Body of pancreas (tissue), 4 donors: ENCODE measurements around the gene RAPGEF5. TPM values are rescaled to one million over a fixed set of nuclear protein-coding genes. Genes with fewer than 3 reads are reported as not detected.
"Not testable (repeated sequence)": the region's sequence is repeated elsewhere in the genome, so short reads cannot be mapped to it uniquely, and the experiment has no call there.

Experiments
- ATAC-seq: fragments of 150-250 bp; one replicate; pipeline ENCODE4 v1.9.1; 2016
- DNase-seq, 4 donors: peaks; one replicate each; pipeline ENCODE4 v3.0.0-alpha.2; 2019
- H3K27ac ChIP-seq, 4 donors: fragments of 200-600 bp; sonication (generic); 1 replicate in 3 of 4; 2 replicates in 1 of 4; pipeline versions ENCODE4 v1.5.1 to v1.6.1; 2016 to 2019; ENCODE audit warnings: mild to moderate bottlenecking in 1 of 4, mixed read lengths in 1 of 4, moderate library complexity in 1 of 4
- H3K27me3 ChIP-seq, 2 donors: fragments of 200-600 bp; sonication (generic); one replicate each; pipeline ENCODE4 v1.6.0; 2016; ENCODE audit warnings: mild to moderate bottlenecking in 1 of 2
- H3K36me3 ChIP-seq, 2 donors: fragments of 200-600 bp; sonication (generic); replicated peaks in 1 of 2; 2 replicates each; pipeline ENCODE4 v1.5.1; 2016; ENCODE audit warnings: low read depth in 2 of 2; ENCODE audit not compliant: insufficient read depth in 1 of 2
- H3K4me1 ChIP-seq: fragments of 200-600 bp; sonication (generic); one replicate; pipeline ENCODE4 v1.6.0; 2016
- H3K4me3 ChIP-seq, 2 donors: fragments of 200-600 bp; sonication (generic); 1 replicate in 1 of 2; 2 replicates in 1 of 2; pipeline ENCODE4 v1.5.1; 2016 to 2019
- H3K9me3 ChIP-seq, 3 donors: fragments of 200-600 bp; sonication (generic); 1 replicate in 2 of 3; 2 replicates in 1 of 3; pipeline ENCODE4 v1.5.1; 2016
- POLR2A ChIP-seq, 3 donors: fragments of 450-650 bp; IDR thresholded peaks; one replicate each; pipeline ENCODE4 v1.6.1; 2016; ENCODE audit warnings: antibody characterized with exemption in 3 of 3, mild to moderate bottlenecking in 2 of 3
- WGBS, 2 donors: methylation state at CpG; one replicate each; pipeline ENCODE4 v1.1.5; 2017; 5-methylcytosine and 5-hydroxymethylcytosine counted together
- intact Hi-C: fragments of 100-400 bp; cut with DNase I; formaldehyde crosslinking; loops from one replicate; pipeline ENCODE4 v1.15.1; 2023
- small RNA-seq: library from RNA; depleted of rRNA; stranded (forward); fragments of <200 nt; gene quantifications from one replicate; pipeline ENCODE3, GENCODE V24; 2016
- total RNA-seq, 2 donors: library from RNA; depleted of rRNA; stranded (reverse); fragments of >200 nt; gene quantifications; one replicate each; pipeline ENCODE4 v1.1.0, GENCODE V29; 2016
- TF ChIP-seq, protein P1 (sequence below), 7 experiments: fragments of 450-650 bp in 4 of 7; fragments of 200-600 bp in 3 of 7; sonication (generic) in 3 of 7; IDR thresholded peaks; one replicate each; pipeline ENCODE4 v1.5.1; 2016 to 2019; ENCODE audit warnings: antibody characterized with exemption in 7 of 7

RAPGEF5 gene
- total RNA-seq, 2 donors from 2014 or later: 68.0 to 151 TPM

DNA sequence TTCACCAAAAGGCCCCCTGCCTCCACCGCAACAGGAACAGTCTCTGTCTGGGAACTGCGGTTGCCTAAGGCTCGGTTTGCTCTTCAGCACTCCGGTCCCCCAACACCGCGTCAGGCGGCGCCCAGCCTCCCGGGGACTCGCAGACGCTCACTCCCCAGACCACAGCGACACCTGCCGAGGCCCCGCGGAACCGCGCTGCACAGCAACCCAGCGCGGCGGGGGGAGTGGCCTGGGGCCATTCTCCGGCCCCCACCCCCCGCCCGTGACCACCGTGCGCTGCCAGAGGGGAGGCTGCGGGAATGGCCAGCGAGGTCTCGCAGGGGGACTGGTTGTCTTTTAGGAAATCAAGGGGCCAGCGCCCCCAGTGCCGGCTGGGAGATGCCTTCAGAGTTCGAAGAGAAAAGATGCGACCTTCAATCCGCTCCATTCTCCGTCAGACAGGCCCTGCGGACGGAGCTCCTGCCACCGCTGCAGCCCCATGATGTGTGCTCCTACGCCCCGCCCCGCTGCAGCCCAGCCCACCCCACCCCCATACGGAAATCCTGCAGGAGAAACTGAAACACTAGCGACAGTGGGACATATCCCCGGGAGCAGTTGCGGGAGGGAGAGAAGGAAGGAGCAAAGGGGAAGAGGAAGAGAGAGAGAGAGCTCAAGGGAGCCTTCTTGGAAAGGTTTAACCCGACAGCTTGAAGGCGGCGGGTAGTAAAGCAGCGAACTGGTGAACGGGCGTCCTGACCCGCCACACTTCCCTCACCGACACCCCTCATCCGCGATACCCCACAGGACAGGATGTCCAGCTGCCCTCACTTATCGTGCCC lies 273.9 kb downstream of the RAPGEF5 start:
- Histone ChIP-seq H3K27me3 (no peaks in the 10 kb centered on the region), H3K36me3 (no peaks in the 10 kb centered on the region), H3K27ac (peak overlapping the region; percentile 80 to 90 (median 84)), H3K9me3 (no peaks in the 10 kb centered on the region), H3K4me1 (peaks cover 13% of the 10 kb centered on the region), H3K4me3 (peak overlapping the region; percentile 31 to 38)
- ATAC-seq (peak; percentile 95), DNase-seq (peak; percentile 88 to 89 (median 88))
- 0% methylated on average over 27 to 55 of the region's 55 CpGs for WGBS, 2 donors
- TF ChIP-seq, protein P1, sequence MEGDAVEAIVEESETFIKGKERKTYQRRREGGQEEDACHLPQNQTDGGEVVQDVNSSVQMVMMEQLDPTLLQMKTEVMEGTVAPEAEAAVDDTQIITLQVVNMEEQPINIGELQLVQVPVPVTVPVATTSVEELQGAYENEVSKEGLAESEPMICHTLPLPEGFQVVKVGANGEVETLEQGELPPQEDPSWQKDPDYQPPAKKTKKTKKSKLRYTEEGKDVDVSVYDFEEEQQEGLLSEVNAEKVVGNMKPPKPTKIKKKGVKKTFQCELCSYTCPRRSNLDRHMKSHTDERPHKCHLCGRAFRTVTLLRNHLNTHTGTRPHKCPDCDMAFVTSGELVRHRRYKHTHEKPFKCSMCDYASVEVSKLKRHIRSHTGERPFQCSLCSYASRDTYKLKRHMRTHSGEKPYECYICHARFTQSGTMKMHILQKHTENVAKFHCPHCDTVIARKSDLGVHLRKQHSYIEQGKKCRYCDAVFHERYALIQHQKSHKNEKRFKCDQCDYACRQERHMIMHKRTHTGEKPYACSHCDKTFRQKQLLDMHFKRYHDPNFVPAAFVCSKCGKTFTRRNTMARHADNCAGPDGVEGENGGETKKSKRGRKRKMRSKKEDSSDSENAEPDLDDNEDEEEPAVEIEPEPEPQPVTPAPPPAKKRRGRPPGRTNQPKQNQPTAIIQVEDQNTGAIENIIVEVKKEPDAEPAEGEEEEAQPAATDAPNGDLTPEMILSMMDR (IDR thresholded peaks at IDR 0.05): peak; percentile 92 to 98 (median 95)
- TF ChIP-seq POLR2A (IDR thresholded peaks at IDR 0.05): peak; percentile 38 to 79 (median 78)
- intact Hi-C loops: no loop called here

DNA sequence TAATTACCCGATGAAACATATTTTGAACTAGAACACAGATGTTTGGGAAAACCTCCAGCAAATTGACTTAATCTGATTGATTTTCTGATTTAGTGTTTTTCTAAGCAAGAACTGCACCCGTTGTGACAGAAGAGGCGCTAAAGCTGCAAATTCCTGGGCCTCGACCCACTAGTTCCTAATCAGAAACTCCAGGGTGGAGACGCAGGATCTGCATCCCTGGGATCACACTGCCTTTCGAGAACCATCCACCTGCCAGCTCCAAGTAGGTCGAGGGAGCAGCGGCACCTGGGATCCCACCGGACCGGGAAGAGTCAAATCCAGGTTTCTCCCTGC lies 274.4 kb downstream of the RAPGEF5 start:
- peak overlapping the region in 1 of 2 donors; percentile 38 for H3K4me3 ChIP-seq
- peak; percentile 22 for ATAC-seq
- H3K27ac ChIP-seq: peak overlapping the region; percentile 80 to 90 (median 84)
- 1 to 2% methylated on average over 10 of the region's 10 CpGs for WGBS, 2 donors
- TF ChIP-seq, protein P1 (IDR thresholded peaks at IDR 0.05): no peak
- H3K9me3 ChIP-seq: no peaks in the 10 kb centered on the region
- peaks cover 13% of the 10 kb centered on the region for H3K4me1 ChIP-seq
- no peaks in the 10 kb centered on the region for H3K36me3 ChIP-seq
- no peak for DNase-seq
- H3K27me3 ChIP-seq: no peaks in the 10 kb centered on the region
- intact Hi-C loops: no loop called here

DNA sequence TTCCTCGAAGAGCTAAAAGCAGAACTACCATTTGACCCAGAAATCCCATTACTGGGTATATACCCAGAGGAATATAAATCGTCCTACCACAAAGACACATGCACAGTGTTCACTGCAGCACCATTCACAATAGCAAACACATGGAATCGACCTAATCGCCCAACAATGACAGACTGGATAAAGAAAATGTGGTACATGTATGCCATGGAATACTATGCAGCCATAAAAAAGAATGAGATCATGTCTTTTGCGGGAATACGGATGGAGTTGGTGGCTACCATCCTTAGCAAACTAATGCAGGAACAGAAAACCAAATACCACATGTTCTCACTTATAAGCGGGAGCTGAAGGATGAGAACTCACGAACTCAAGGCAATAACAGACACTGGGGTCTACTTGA lies 276.7 kb downstream of the RAPGEF5 start:
- intact Hi-C loops, H3K36me3 ChIP-seq, H3K9me3 ChIP-seq, ATAC-seq, H3K4me3 ChIP-seq, DNase-seq, H3K27me3 ChIP-seq, H3K27ac ChIP-seq: not testable (repeated sequence)
- H3K4me1 ChIP-seq: peaks cover 13% of the 10 kb centered on the region
- WGBS, 2 donors: 69 to 83% methylated on average over 8 of the region's 8 CpGs

DNA sequence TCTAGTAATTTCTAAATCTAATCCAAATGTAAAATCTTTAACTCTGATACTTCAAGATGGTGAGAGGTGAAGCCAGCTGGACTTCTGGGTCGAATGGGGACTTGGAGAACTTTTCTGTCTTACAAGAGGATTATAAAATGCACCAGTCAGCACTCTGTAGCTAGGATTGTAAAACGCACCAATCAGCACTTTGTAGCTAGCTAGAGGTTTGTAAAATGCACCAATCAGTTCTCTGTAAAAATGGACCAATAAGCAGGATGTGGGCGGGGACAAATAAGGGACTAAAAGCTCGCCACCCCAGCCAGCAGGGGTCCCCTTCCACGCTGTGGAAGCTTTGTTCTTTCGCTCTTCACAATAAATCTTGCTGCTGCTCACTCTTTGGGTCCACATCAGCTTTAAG lies 278.1 kb downstream of the RAPGEF5 start:
- intact Hi-C loops, H3K9me3 ChIP-seq, H3K27ac ChIP-seq, DNase-seq, H3K4me3 ChIP-seq, ATAC-seq, H3K36me3 ChIP-seq, H3K27me3 ChIP-seq: not testable (repeated sequence)
- WGBS, 2 donors: 76 to 78% methylated on average over 6 of the region's 6 CpGs
- H3K4me1 ChIP-seq: peaks cover 10% of the 10 kb centered on the region

DNA sequence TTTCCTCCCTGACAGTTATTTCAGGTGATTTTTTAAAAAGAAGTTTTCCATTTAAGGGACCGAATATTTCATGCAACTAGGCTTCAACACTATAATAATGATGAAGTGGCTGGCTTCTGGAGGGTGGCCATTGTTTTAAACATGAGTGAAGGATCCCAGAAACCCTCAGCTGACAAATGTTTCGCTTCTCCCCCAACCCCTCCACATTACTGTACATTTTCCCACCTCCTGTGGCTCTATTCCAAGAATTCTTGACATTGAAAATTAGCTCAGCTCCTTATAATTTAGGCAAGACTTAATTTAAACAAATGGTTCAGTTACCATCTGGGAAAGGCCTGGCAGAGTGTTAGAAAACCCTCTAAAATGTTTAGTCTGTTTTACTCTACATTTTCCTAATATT lies 281.4 kb downstream of the RAPGEF5 start:
- no peaks in the 10 kb centered on the region for H3K27me3 ChIP-seq
- H3K27ac ChIP-seq: no peak overlapping the region
- no peak for DNase-seq
- WGBS, 2 donors: 72 to 77% methylated on average over 2 of the region's 2 CpGs
- no peak overlapping the region for H3K4me3 ChIP-seq
- TF ChIP-seq POLR2A (IDR thresholded peaks at IDR 0.05): no peak
- TF ChIP-seq, protein P1 (IDR thresholded peaks at IDR 0.05): no peak
- H3K4me1 ChIP-seq: no peaks in the 10 kb centered on the region
- no peak for ATAC-seq
- no peaks in the 10 kb centered on the region for H3K9me3 ChIP-seq
- intact Hi-C loops: no loop called here
- H3K36me3 ChIP-seq: no peaks in the 10 kb centered on the region

DNA sequence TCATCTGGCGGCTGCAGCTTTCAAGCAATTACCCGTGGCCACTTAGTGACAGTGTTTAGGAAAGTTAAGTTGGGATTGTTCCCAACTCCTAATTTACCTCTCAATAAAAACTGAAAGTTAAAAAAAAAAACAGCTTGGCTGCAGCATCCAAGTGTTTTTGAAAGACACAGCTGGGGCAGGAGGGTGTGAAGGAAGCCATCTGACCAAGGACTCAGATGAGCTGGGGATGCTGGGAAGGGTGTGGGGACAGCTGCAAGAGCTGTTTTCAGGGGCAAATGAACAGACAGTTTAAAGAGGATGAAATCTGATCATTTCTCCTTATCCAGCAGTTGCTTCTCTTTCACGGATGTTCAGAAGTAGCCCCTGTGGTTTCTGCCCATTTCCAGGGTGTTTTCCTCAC lies 282.1 kb downstream of the RAPGEF5 start:
- Histone ChIP-seq H3K4me3 (no peak overlapping the region), H3K27me3 (no peaks in the 10 kb centered on the region), H3K27ac (no peak overlapping the region), H3K9me3 (no peaks in the 10 kb centered on the region), H3K4me1 (no peaks in the 10 kb centered on the region), H3K36me3 (no peaks in the 10 kb centered on the region)
- no peak for TF ChIP-seq POLR2A (IDR thresholded peaks at IDR 0.05)
- 65 to 70% methylated on average over 3 of the region's 3 CpGs for WGBS, 2 donors
- DNase-seq: no peak
- ATAC-seq: no peak
- intact Hi-C loops: no loop called here

Small RNA genes lying within 50 kb of the gene (small RNA-seq; reads per million reads assigned to genes)
- not detected for gene RNA5SP227

Other genes starting within 250 kb of the RAPGEF5 start
- 1 to 10 TPM in 1 of 2 donors, not detected in 1; 1.3 TPM for gene STEAP1B, start 143.0 kb upstream of the RAPGEF5 start, total RNA-seq